Stimulated activated CD4-positive, alpha-beta T cell treated with anti-CD3 and anti-CD28 coated beads, Interleukin-15, amount 100 ng/mL, for 1 hour (primary cell): Measurements from ENCODE around the gene ACACB.

Source experiments
- DNase-seq, 2 donors: peaks; one replicate each; pipeline ENCODE4 v3.0.0-alpha.2; 2020; ENCODE audit warnings: low read depth in 1 of 2, low spot score in 1 of 2

The ACACB gene

GRCh38 chr12:109109746-109110350, 6.5 kb upstream of the ACACB start:
- DNase-seq: no peak

- DNase-seq: peak; percentile 22 to 26
These were observed 5.3 kb upstream of the ACACB start for GRCh38 chr12:109110988-109111495.

GRCh38 chr12:109112720-109113465, 3.5 kb upstream of the ACACB start:
- DNase-seq: no peak

- DNase-seq: no peak
These were observed 2.6 kb upstream of the ACACB start for GRCh38 chr12:109113661-109114321.

GRCh38 chr12:109114644-109115043, 1.7 kb upstream of the ACACB start:
- DNase-seq: no peak

DNA sequence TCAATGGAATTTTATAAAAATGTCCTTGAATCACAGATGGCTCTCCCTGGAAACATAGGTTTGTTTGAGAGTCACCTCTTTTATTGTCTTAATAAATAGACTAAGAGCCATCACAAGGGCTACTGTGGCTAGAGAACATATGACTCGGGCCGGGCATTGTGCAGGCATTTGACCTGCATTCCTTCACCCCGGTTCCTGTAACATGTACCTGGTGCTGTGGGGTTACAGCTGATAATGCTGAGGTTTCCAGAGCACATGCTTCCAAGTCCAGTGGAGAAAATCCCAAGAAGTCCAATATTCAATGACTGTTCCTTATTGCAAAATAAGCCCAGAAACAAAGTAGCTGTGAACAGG, 1.0 kb upstream of the ACACB start:
- DNase-seq: no peak

GRCh38 chr12:109116611-109116949, 193 bp downstream of the ACACB start:
- DNase-seq: no peak

DNA sequence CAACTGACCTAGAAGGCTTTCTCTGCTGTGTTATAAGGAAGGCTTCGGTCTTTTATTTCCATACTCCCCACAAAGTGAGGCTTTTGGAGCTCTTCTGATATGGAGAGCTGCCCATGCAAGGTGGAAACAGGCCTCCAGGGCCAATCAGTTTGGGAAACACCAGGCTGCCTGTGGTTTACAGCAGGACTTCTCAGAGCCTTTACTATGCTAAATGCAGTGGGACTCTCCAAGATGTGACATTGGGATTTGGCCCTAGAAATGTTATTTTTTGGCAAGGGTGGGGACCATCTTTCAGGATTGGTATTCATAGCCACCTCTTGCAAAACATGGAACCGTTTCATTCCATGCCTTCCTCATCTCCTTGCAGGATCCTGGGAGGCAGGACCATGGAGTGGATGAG, 3.7 kb downstream of the ACACB start:
- DNase-seq: no peak

DNA sequence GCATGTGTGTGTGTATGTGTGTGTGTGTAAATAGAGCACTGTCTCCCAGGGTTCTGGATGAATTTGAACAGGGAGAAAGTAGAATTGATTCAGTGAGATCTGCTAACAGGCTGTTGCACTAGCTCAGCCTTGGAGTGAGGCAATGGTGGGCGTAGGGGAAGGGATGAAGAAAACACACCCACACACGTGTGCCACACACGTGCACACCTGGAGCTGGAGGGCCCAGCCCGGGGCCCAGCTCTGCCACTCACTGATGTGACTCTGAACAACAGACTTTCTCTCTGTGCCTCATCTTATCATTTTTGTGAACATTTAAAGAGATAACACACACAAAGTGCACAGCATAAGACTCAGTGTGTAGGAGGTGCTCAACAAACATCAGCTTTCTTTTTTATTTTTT, 4.2 kb downstream of the ACACB start:
- no peak for DNase-seq

GRCh38 chr12:109121346-109121880, 5.0 kb downstream of the ACACB start:
- no peak for DNase-seq

- DNase-seq: no peak
These were observed 8.7 kb downstream of the ACACB start for GRCh38 chr12:109124878-109125648.

GRCh38 chr12:109125791-109126190, 9.4 kb downstream of the ACACB start:
- DNase-seq: no peak

DNA sequence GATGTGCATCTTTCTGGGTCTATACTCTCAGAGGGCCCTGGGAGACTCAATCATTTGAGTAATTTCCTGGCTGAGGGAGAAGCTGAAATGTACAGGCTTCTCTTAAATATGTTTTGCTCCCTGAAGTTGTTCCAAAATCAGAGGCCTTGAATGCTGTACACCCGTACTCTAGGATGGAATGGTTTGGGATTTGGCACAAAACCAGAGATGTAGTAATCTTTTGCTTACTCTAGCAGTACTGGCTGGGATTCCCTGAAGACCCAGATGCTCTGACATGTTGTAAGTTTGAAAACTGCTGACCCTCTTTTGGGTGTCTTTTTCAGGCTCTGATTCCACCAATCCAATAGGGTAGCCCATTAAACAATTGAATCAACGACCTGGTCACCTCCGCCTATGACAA, 10.4 kb downstream of the ACACB start:
- DNase-seq: no peak

GRCh38 chr12:109127533-109128242, 11.3 kb downstream of the ACACB start:
- DNase-seq: no peak

- no peak for DNase-seq
These were observed 14.1 kb downstream of the ACACB start for GRCh38 chr12:109130297-109131153.

- DNase-seq: no peak
These were observed 15.0 kb downstream of the ACACB start for GRCh38 chr12:109131154-109132050.

- no peak for DNase-seq
These were observed 18.0 kb downstream of the ACACB start for GRCh38 chr12:109134186-109134917.

DNA sequence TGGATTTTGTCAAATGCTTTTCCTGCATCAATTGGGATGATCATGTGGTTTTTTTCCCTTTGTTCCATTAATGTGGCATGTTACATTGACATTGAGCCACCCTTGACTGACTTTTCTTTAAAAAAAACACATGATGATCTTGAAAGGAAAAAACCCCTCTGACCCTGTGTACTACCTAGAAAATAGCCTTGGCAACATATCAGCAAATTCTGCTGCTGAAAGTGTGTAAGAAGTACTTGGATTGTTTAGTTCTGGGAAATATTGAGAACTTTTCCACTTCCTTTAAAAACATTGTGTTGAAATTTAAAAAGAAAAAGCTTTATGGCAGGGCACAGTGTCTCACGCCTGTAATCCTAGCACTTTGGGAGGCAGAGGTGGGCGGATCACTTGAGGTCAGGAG, 20.7 kb downstream of the ACACB start:
- no peak for DNase-seq
